ENCODE measurements around the gene PCSK5.

PCSK5 gene

DNA sequence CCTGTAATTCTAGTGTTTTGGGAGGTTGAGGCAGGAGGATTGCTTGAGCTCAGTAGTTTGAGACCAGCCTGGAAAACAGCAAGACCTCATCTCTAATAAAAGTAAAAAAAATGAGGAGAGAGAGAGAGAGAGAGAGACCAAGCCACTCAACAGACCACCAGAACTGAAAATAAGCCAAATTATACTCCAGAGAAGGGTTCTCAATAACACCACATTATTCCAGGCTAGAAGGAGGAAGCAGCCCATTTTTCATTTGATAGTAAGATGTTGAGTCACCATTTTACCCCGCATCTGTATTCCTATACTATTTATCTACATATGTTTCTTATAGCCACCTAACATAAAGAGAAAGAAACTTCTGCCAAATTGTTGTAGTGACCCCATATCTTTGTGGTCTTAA, 134.8 kb downstream of the PCSK5 start:
- DNase-seq (ENCODE audit: extremely low read depth, insufficient read length), result no peak
- Histone ChIP-seq H3K4me3 (replicated peaks; ENCODE audit: low read depth, low read length) (no peak overlapping the region), H3K27me3 (replicated peaks; ENCODE audit: control insufficient read depth, insufficient read depth, low read length) (no peaks in the 10 kb centered on the region; the same call in 1 of the 2 replicates), H3K36me3 (ENCODE audit: control insufficient read depth, insufficient read depth, low read length) (no peaks in the 10 kb centered on the region)
- TF ChIP-seq CTCF (IDR thresholded peaks at IDR 0.05; ENCODE audit: insufficient read depth, low read length, poor library complexity, severe bottlenecking), result no peak

- DNase-seq (ENCODE audit: extremely low read depth, insufficient read length), result no peak
- H3K27me3 ChIP-seq (replicated peaks; ENCODE audit: control insufficient read depth, insufficient read depth, low read length), result no peaks in the 10 kb centered on the region; the same call in 1 of the 2 replicates
- H3K4me3 ChIP-seq (replicated peaks; ENCODE audit: low read depth, low read length), result no peak overlapping the region
- no peaks in the 10 kb centered on the region for H3K36me3 ChIP-seq (ENCODE audit: control insufficient read depth, insufficient read depth, low read length)
- TF ChIP-seq CTCF (IDR thresholded peaks at IDR 0.05; ENCODE audit: insufficient read depth, low read length, poor library complexity, severe bottlenecking), result no peak
These were observed 136.3 kb downstream of the PCSK5 start for GRCh38 chr9:76026796-76027195.

DNA sequence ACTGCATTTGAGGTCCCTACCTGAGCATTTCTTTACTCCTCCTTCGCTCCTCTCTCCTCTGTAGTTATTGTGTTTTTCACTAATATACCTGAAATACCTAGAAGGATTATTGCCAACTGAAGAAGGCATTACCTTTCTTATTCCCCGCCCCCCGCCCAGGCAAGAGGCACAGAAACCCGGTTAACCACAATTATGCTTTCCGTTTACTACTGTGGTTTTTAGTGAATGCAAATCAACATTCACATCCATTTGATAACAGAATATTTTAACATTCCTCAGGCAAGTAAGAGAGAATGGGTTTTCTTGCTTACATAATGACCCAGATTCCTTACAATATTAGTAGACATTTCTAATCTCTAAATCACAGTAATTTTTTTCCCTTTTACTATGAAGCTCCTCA, 136.9 kb downstream of the PCSK5 start:
- H3K4me3 ChIP-seq (replicated peaks; ENCODE audit: low read depth, low read length), result no peak overlapping the region
- no peaks in the 10 kb centered on the region for H3K36me3 ChIP-seq (ENCODE audit: control insufficient read depth, insufficient read depth, low read length)
- DNase-seq (ENCODE audit: extremely low read depth, insufficient read length), result no peak
- TF ChIP-seq CTCF (IDR thresholded peaks at IDR 0.05; ENCODE audit: insufficient read depth, low read length, poor library complexity, severe bottlenecking), result no peak
- no peaks in the 10 kb centered on the region; the same call in 1 of the 2 replicates for H3K27me3 ChIP-seq (replicated peaks; ENCODE audit: control insufficient read depth, insufficient read depth, low read length)

DNA sequence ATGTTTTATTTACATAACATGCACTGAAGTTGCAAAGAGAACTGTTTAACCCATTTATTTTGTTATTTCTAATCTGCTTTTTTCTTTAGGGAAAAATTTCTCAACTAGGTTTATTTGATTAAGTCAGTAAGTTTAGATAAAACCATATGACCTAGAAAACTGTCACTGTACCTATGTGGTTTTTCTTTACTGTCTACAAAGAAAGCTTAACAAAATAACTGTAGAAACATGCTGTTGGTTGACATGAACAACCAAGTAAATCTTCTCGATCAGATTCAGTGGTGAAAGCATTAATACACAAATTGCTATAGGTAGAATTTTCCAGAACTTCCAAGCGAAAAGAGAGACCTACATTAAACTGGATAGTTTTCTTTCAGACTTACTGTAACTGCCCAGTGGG, 137.4 kb downstream of the PCSK5 start:
- H3K36me3 ChIP-seq (ENCODE audit: control insufficient read depth, insufficient read depth, low read length), result no peaks in the 10 kb centered on the region
- TF ChIP-seq CTCF (IDR thresholded peaks at IDR 0.05; ENCODE audit: insufficient read depth, low read length, poor library complexity, severe bottlenecking), result no peak
- H3K27me3 ChIP-seq (replicated peaks; ENCODE audit: control insufficient read depth, insufficient read depth, low read length), result no peaks in the 10 kb centered on the region; the same call in 1 of the 2 replicates
- no peak for DNase-seq (ENCODE audit: extremely low read depth, insufficient read length)
- no peak overlapping the region for H3K4me3 ChIP-seq (replicated peaks; ENCODE audit: low read depth, low read length)

GRCh38 chr9:76032038-76032796, 141.7 kb downstream of the PCSK5 start:
- Histone ChIP-seq H3K4me3 (replicated peaks; ENCODE audit: low read depth, low read length) (no peak overlapping the region), H3K27me3 (replicated peaks; ENCODE audit: control insufficient read depth, insufficient read depth, low read length) (no peaks in the 10 kb centered on the region; the same call in 1 of the 2 replicates), H3K36me3 (ENCODE audit: control insufficient read depth, insufficient read depth, low read length) (no peaks in the 10 kb centered on the region)
- DNase-seq (ENCODE audit: extremely low read depth, insufficient read length), result no peak
- no peak for TF ChIP-seq CTCF (IDR thresholded peaks at IDR 0.05; ENCODE audit: insufficient read depth, low read length, poor library complexity, severe bottlenecking)

Measured in GM06990 (cell line).